K562 (cell line): ENCODE data around the gene ACSBG1. TPM values are rescaled to one million over a fixed set of nuclear protein-coding genes. Genes with fewer than 3 reads are reported as not detected.
A peak's percentile ranks its signal among the peaks of the same experiment; 100 is the strongest.

Source experiments
- ATAC-seq: fragments of 200-7000 bp; cut with Tn5 transposase; 3 replicates; pipeline ENCODE4 v1.9.1; 2020; ENCODE audit warnings: moderate library complexity
- BruUV-seq: library from RNA; stranded (reverse); fragments of 400-500 nt; replicated peaks from 2 replicates; lab custom pipeline; 2021; lab: Mats Ljungman, UMichigan
- CTCF ChIA-PET: fragments of 300-600 bp; formaldehyde crosslinking; extraction: SDS; loops from one replicate; lab custom pipeline; 2021; ENCODE audit warnings: low intra/inter-chr PET ratio; lab: Yijun Ruan, JAX
- POLR2A ChIA-PET: fragments of 300-600, 350-650 bp; sonication (Branson Sonifier 250); formaldehyde crosslinking; extraction: SDS; loops from one replicate; lab custom pipeline; 2021; ENCODE audit warnings: antibody characterized with exemption, inconsistent platforms; lab: Yijun Ruan, JAX
- DNase-seq, 4 experiments: peaks; one replicate each; pipeline versions ENCODE4 v3.0.0 to v3.0.0-alpha.2; 2011 to 2018; ENCODE audit warnings: low spot score in 3 of 4, mixed read lengths in 3 of 4; ENCODE audit errors: extremely low read depth in 1 of 4
- FAIRE-seq: peaks from 2 replicates; lab custom pipeline; 2011; peaks lifted over from hg19 to GRCh38; lab: Jason Lieb, UNC
- H2AFZ ChIP-seq: 2 replicates; pipeline ENCODE4 v1.6.0; 2011; ENCODE audit warnings: low read depth, low read length, control low read depth, inconsistent platforms
- H3K27ac ChIP-seq: fragments of 200-600 bp; 3 replicates; pipeline ENCODE4 v1.8.0; 2011; ENCODE audit warnings: low read depth, mild to moderate bottlenecking, control low read depth, inconsistent platforms, low read length, moderate library complexity, mixed read lengths; ENCODE audit errors: extremely low read depth
- H3K27me3 ChIP-seq, 2 experiments: fragments of 300-600 bp in 1 of 2; 2 replicates in 1 of 2; 3 replicates in 1 of 2; pipeline versions ENCODE4 v1.6.0 to v1.8.0; 2011; ENCODE audit warnings: inconsistent platforms in 2 of 2, low read length in 2 of 2, mild to moderate bottlenecking in 1 of 2, mixed read lengths in 1 of 2, moderate library complexity in 1 of 2; ENCODE audit not compliant: control insufficient read depth in 2 of 2, insufficient read depth in 2 of 2
- H3K36me3 ChIP-seq: fragments of 300-600 bp; 3 replicates; pipeline ENCODE4 v1.8.0; 2011; ENCODE audit warnings: mild to moderate bottlenecking, low read length, inconsistent platforms; ENCODE audit not compliant: control insufficient read depth, insufficient read depth
- H3K4me1 ChIP-seq, 2 experiments: fragments of 200-600 bp in 1 of 2; replicated peaks in 1 of 2; 2 replicates in 1 of 2; 3 replicates in 1 of 2; pipeline versions ENCODE4 v1.5.1 to v1.8.0; 2011; ENCODE audit warnings: inconsistent platforms in 2 of 2, low read length in 2 of 2, mild to moderate bottlenecking in 1 of 2, mixed read lengths in 1 of 2, moderate library complexity in 1 of 2; ENCODE audit not compliant: control insufficient read depth in 2 of 2, insufficient read depth in 2 of 2
- H3K4me2 ChIP-seq: 2 replicates; pipeline ENCODE4 v1.6.1; 2011; ENCODE audit warnings: low read length, control low read depth, inconsistent platforms, mixed read lengths; ENCODE audit not compliant: insufficient read depth
- H3K4me3 ChIP-seq: fragments of 200-600 bp; sonication (generic), shearing (Covaris generic); 2 replicates; pipeline ENCODE4 v1.5.1; 2016; ENCODE audit warnings: control low read depth, inconsistent platforms
- H3K79me2 ChIP-seq: fragments of 200-600 bp; 3 replicates; pipeline ENCODE4 v1.8.0; 2011; ENCODE audit warnings: low read length, inconsistent platforms; ENCODE audit not compliant: control insufficient read depth, insufficient read depth
- H3K9ac ChIP-seq, 2 experiments: 2 replicates each; pipeline versions ENCODE4 v1.6.0 to v1.6.1; 2011; ENCODE audit warnings: low read depth in 2 of 2, low read length in 2 of 2, control low read depth in 1 of 2, inconsistent platforms in 1 of 2, mild to moderate bottlenecking in 1 of 2, mixed read lengths in 1 of 2; ENCODE audit not compliant: insufficient read depth in 1 of 2
- H3K9me1 ChIP-seq: one replicate; pipeline ENCODE4 v1.6.0; 2011; ENCODE audit warnings: inconsistent platforms, mild to moderate bottlenecking, low read length, moderate library complexity; ENCODE audit not compliant: control insufficient read depth, insufficient read depth
- H3K9me3 ChIP-seq: replicated peaks from 2 replicates; pipeline ENCODE4 v1.5.1; 2011; ENCODE audit warnings: low read depth, low read length, inconsistent platforms; ENCODE audit not compliant: control insufficient read depth, insufficient read depth
- H4K20me1 ChIP-seq: replicated peaks from 2 replicates; pipeline ENCODE4 v1.6.1; 2011; ENCODE audit warnings: low read length, inconsistent platforms, mixed read lengths; ENCODE audit not compliant: control insufficient read depth, insufficient read depth
- ARID1B ChIP-seq: fragments of 450-650 bp; IDR thresholded peaks from 2 replicates; pipeline ENCODE4 v1.6.1; 2016; ENCODE audit warnings: antibody characterized with exemption, mild to moderate bottlenecking, inconsistent platforms
- DPF2 ChIP-seq: fragments of 450-650 bp; IDR thresholded peaks from 2 replicates; pipeline ENCODE4 v1.6.1; 2016
- GATA2 ChIP-seq: sonication (generic); formaldehyde crosslinking; IDR thresholded peaks from 2 replicates; pipeline ENCODE4 v1.4.0; 2020; ENCODE audit warnings: mild to moderate bottlenecking, missing genetic modification reagents
- KLF10 ChIP-seq: fragments of 250-450 bp; sonication (Bioruptor Pico); IDR thresholded peaks from 2 replicates; pipeline ENCODE4 v1.6.1; 2021; ENCODE audit warnings: matching md5 sums
- NR2F6 ChIP-seq: fragments of 450-650 bp; formaldehyde crosslinking; IDR thresholded peaks from 2 replicates; pipeline ENCODE4 v1.4.0; 2020; ENCODE audit warnings: mild to moderate bottlenecking
- POLR2B ChIP-seq: fragments of 450-650 bp; IDR thresholded peaks from 2 replicates; pipeline ENCODE4 v1.6.1; 2018; ENCODE audit warnings: low read depth; ENCODE audit not compliant: partially characterized antibody
- SAFB ChIP-seq: fragments of 200-400 bp; formaldehyde crosslinking; IDR thresholded peaks from 2 replicates; pipeline ENCODE4 v1.6.1; 2017; ENCODE audit warnings: low read depth, low read length, borderline replicate concordance
- SETDB1 ChIP-seq: IDR thresholded peaks from one replicate; pipeline ENCODE4 v1.6.1; 2012; ENCODE audit warnings: low read length, control low read depth, inconsistent platforms
- SMARCB1 ChIP-seq: IDR thresholded peaks from 2 replicates; pipeline ENCODE4 v1.6.1; 2011; ENCODE audit warnings: improper control_type of control experiment, low read depth; ENCODE audit not compliant: insufficient read length
- TFAM ChIP-seq: fragments of 250-450 bp; sonication (Bioruptor Pico); conservative IDR thresholded peaks from 2 replicates; pipeline ENCODE4 v1.5.0; 2021; ENCODE audit warnings: mild to moderate bottlenecking, moderate library complexity
- ZFP1 ChIP-seq: fragments of 450-650 bp; formaldehyde crosslinking; IDR thresholded peaks from 2 replicates; pipeline ENCODE4 v1.4.0; 2020; ENCODE audit warnings: mild to moderate bottlenecking, mixed read lengths
- ZNF445 ChIP-seq: fragments of 250-450 bp; sonication (Bioruptor Pico); IDR thresholded peaks from 2 replicates; pipeline ENCODE4 v1.4.0; 2020; ENCODE audit warnings: low read depth, mild to moderate bottlenecking, moderate library complexity
- ZNF77 ChIP-seq: fragments of 250-450 bp; sonication (Bioruptor Pico); IDR thresholded peaks from 2 replicates; pipeline ENCODE4 v1.5.0; 2020
- WGBS: fragments of 100-300 bp; shearing (Covaris generic); methylation state at CpG from one replicate; pipeline ENCODE4 v1.1.6; 2016; ENCODE audit warnings: low coverage, mixed read lengths; ENCODE audit not compliant: insufficient coverage; ENCODE audit errors: missing lambda C conversion rate; 5-methylcytosine and 5-hydroxymethylcytosine counted together
- in situ Hi-C: fragments of 300-500 bp; cut with MboI; formaldehyde crosslinking; loops from 4 replicates; pipeline ENCODE4 v1.15.0; 2018; ENCODE audit warnings: inconsistent platforms, mixed read lengths
- intact Hi-C: fragments of 100-400 bp; cut with micrococcal nuclease; formaldehyde crosslinking; loops from 2 replicates; pipeline ENCODE4 v1.14.2; 2022
- polyA plus RNA-seq, 8 experiments: library from polyadenylated mRNA; depleted of rRNA in 4 of 8; stranded (reverse) in 5 of 8; unstranded in 3 of 8; fragments of >200 nt; fragmentation: Nextera tagmentation in 2 of 8; fragmentation: Illumina TruSeq in 1 of 8; extraction: Ambion mirVana in 2 of 8; extraction: Trizol in 1 of 8; gene quantifications; 2 replicates each; pipeline versions ENCODE4 v1.2.1 to v1.2.3, GENCODE V29; 2011 to 2014; ENCODE audit warnings: inconsistent platforms in 1 of 8, missing spikeins in 1 of 8
- total RNA-seq, 7 experiments: library from RNA; depleted of rRNA in 6 of 7; stranded (reverse); fragments of >200 nt in 6 of 7; fragmentation: Illumina TruSeq in 2 of 7; extraction: Trizol in 2 of 7; gene quantifications; 2 replicates each; pipeline versions ENCODE4 v1.2.1 to v1.2.3, GENCODE V29; 2011 to 2021; ENCODE audit warnings: low replicate concordance in 1 of 7
- TF ChIP-seq, protein P1 (sequence below): fragments of 200-800 bp; sonication (Bioruptor generic); IDR thresholded peaks from 2 replicates; pipeline ENCODE4 v1.6.1; 2017; ENCODE audit warnings: missing genetic modification characterization, missing compliant biosample characterization
- TF ChIP-seq, protein P2 (sequence below): sonication (generic); formaldehyde crosslinking; IDR thresholded peaks from 2 replicates; pipeline ENCODE4 v1.8.0; 2022; ENCODE audit warnings: missing genetic modification reagents, mild to moderate bottlenecking, borderline replicate concordance
- TF ChIP-seq, protein P3 (sequence below): fragments of 250-450 bp; sonication (Bioruptor Pico); IDR thresholded peaks from 2 replicates; pipeline ENCODE4 v1.4.0; 2020; ENCODE audit warnings: mild to moderate bottlenecking, moderate library complexity

Gene ACSBG1
- total and polyA plus RNA-seq, 9 of the 15 experiments (the other 6 are each of a cell fraction or from before 2014, with no cell fraction given), result 0.36 to 6.4 (median 2.5) TPM

DNA sequence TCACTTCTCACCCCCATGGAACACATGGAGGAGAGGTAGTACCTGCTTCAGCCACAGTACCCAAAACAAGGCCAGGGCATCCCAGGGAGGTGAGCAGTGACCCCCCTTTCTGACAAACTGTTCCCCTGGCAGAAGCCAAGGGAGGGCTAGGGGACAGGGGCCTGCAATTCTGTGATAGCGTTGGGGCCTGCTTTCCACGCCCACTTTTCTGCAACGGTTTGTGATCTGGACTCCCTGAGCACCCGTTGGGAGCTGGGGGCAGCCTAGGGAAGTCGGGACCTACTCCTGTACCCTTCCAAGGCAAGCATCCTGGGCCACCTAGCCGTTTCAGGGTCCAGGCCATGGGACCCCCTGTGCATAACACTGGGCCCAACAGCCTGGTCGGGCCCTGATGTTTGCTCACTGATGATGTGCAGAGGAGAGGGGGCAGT, 29.0 kb upstream of the ACSBG1 start (continued):
- TF ChIP-seq, protein P1, sequence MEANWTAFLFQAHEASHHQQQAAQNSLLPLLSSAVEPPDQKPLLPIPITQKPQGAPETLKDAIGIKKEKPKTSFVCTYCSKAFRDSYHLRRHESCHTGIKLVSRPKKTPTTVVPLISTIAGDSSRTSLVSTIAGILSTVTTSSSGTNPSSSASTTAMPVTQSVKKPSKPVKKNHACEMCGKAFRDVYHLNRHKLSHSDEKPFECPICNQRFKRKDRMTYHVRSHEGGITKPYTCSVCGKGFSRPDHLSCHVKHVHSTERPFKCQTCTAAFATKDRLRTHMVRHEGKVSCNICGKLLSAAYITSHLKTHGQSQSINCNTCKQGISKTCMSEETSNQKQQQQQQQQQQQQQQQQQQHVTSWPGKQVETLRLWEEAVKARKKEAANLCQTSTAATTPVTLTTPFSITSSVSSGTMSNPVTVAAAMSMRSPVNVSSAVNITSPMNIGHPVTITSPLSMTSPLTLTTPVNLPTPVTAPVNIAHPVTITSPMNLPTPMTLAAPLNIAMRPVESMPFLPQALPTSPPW (CRISPR knock-in tag), result peak; percentile 12; the same call in 1 of the 2 replicates
- peak; percentile 44; the same call in 1 of the 2 replicates for TF ChIP-seq ARID1B
- TF ChIP-seq, all 486 proteins: peak for 4

DNA sequence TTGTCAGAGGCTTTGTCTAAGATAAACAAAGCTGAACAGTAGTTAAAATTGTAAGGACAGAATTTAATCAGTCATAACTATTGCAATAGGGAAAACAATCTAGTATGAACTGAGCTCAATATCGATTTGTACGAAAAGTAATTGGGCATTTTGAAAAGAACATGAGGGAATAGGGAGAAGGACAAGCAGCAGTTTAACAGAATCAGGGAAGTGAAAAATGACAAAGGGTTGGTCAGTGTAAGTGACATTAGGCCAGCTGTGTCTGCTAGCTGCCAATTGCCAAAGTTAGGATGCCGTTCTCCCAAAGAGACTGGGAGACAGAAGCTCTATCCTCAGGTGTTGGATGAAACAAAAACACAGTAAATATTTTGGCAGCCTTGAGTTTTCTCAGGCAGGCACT, 26.7 kb upstream of the ACSBG1 start:
- H2AFZ ChIP-seq, result peak overlapping the region; percentile 84; the same call in 1 of the 2 replicates
- H3K4me1 ChIP-seq, result peaks cover 15 to 16% of the 10 kb centered on the region in 2 experiments; a peak in 4 of 5 replicates
- no peak overlapping the region for H3K27ac ChIP-seq
- no peaks in the 10 kb centered on the region for H3K27me3 ChIP-seq
- H3K4me2 ChIP-seq, result no peak overlapping the region
- ATAC-seq (no peak), FAIRE-seq (peak; percentile 6), DNase-seq (no peak)
- no peaks in the 10 kb centered on the region for H3K79me2 ChIP-seq
- in situ Hi-C loops (no loop called here), intact Hi-C loops (no loop called here)
- no peak overlapping the region for H3K4me3 ChIP-seq
- no peak overlapping the region for H3K9ac ChIP-seq
- H3K36me3 ChIP-seq, result no peaks in the 10 kb centered on the region
- no TSS peak for BruUV-seq
- 63% methylated on average over 3 of the region's 3 CpGs for WGBS
- POLR2A ChIA-PET, result interaction anchor here (0.8 kb wide), 1 partner anchor 11 kb away, joined by 4 read pairs; no protein-coding TSS in a partner anchor
- no peaks in the 10 kb centered on the region for H4K20me1 ChIP-seq
- no peaks in the 10 kb centered on the region for H3K9me3 ChIP-seq
- CTCF ChIA-PET, result no interaction called here
- no peaks in the 10 kb centered on the region for H3K9me1 ChIP-seq
- TF ChIP-seq ZNF445 (no peak), POLR2B (no peak), TFAM (no peak), ZFP1 (CRISPR knock-in tag) (no peak), GATA2 (CRISPR knock-in tag) (no peak), NR2F6 (CRISPR knock-in tag) (no peak), SAFB (no peak), SETDB1 (no peak), ZNF77 (no peak), SMARCB1 (no peak), KLF10 (no peak), DPF2 (no peak)
- TF ChIP-seq, protein P2, sequence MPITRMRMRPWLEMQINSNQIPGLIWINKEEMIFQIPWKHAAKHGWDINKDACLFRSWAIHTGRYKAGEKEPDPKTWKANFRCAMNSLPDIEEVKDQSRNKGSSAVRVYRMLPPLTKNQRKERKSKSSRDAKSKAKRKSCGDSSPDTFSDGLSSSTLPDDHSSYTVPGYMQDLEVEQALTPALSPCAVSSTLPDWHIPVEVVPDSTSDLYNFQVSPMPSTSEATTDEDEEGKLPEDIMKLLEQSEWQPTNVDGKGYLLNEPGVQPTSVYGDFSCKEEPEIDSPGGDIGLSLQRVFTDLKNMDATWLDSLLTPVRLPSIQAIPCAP (CRISPR knock-in tag), result no peak
- TF ChIP-seq, protein P3, sequence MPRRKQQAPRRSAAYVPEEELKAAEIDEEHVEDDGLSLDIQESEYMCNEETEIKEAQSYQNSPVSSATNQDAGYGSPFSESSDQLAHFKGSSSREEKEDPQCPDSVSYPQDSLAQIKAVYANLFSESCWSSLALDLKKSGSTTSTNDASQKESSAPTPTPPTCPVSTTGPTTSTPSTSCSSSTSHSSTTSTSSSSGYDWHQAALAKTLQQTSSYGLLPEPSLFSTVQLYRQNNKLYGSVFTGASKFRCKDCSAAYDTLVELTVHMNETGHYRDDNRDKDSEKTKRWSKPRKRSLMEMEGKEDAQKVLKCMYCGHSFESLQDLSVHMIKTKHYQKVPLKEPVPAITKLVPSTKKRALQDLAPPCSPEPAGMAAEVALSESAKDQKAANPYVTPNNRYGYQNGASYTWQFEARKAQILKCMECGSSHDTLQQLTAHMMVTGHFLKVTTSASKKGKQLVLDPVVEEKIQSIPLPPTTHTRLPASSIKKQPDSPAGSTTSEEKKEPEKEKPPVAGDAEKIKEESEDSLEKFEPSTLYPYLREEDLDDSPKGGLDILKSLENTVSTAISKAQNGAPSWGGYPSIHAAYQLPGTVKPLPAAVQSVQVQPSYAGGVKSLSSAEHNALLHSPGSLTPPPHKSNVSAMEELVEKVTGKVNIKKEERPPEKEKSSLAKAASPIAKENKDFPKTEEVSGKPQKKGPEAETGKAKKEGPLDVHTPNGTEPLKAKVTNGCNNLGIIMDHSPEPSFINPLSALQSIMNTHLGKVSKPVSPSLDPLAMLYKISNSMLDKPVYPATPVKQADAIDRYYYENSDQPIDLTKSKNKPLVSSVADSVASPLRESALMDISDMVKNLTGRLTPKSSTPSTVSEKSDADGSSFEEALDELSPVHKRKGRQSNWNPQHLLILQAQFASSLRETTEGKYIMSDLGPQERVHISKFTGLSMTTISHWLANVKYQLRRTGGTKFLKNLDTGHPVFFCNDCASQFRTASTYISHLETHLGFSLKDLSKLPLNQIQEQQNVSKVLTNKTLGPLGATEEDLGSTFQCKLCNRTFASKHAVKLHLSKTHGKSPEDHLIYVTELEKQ (CRISPR knock-in tag), result no peak
